ENCODE data around the gene ALDH1L1. TPM values are rescaled to one million over a fixed set of nuclear protein-coding genes. Genes with fewer than 3 reads are reported as not detected.

The ALDH1L1 gene
- total RNA-seq, 1 donor from 2014 or later: 36.1 TPM

DNA sequence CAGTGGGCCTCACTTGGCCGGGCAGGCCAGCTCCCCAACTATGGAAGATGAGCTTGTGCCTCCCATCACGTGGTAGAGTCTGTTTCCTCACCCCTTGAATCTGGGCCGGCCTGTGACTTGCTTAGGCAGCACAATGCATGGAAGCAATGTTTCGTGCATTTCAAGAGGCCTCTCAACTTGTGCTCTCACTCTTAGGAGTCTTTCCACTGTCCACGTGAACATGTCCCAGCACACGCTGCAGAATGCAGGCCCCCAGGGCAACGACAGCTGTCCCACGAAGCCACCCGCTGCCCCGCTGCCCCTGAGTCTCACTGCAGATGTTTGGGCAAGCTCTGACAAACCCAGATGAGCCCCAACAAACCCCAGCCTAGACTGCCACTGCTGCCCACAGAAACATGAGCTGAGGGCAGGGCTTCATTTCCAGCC, 69.2 kb downstream of the ALDH1L1 start:
- DNase-seq (ENCODE audit: low spot score in 2 of 2): peak in 1 of 2 donors; percentile 7
- Histone ChIP-seq H3K4me3 (no peak overlapping the region), H3K9me3 (no peaks in the 10 kb centered on the region), H3K36me3 (peaks cover 19 to 40% of the 10 kb centered on the region in 2 donors), H3K27ac (no peak overlapping the region), H3K27me3 (no peaks in the 10 kb centered on the region), H3K4me1 (no peaks in the 10 kb centered on the region)
- TF ChIP-seq, protein P1, sequence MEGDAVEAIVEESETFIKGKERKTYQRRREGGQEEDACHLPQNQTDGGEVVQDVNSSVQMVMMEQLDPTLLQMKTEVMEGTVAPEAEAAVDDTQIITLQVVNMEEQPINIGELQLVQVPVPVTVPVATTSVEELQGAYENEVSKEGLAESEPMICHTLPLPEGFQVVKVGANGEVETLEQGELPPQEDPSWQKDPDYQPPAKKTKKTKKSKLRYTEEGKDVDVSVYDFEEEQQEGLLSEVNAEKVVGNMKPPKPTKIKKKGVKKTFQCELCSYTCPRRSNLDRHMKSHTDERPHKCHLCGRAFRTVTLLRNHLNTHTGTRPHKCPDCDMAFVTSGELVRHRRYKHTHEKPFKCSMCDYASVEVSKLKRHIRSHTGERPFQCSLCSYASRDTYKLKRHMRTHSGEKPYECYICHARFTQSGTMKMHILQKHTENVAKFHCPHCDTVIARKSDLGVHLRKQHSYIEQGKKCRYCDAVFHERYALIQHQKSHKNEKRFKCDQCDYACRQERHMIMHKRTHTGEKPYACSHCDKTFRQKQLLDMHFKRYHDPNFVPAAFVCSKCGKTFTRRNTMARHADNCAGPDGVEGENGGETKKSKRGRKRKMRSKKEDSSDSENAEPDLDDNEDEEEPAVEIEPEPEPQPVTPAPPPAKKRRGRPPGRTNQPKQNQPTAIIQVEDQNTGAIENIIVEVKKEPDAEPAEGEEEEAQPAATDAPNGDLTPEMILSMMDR (IDR thresholded peaks at IDR 0.05): no peak
- intact Hi-C loops (cut with DNase I): no loop called here

- Histone ChIP-seq H3K36me3 (peaks cover 21 to 45% of the 10 kb centered on the region in 2 donors), H3K4me1 (no peaks in the 10 kb centered on the region), H3K9me3 (no peaks in the 10 kb centered on the region), H3K27ac (no peak overlapping the region), H3K27me3 (no peaks in the 10 kb centered on the region), H3K4me3 (no peak overlapping the region)
- TF ChIP-seq, protein P1 (IDR thresholded peaks at IDR 0.05): no peak
- intact Hi-C loops (cut with DNase I): no loop called here
- peak in 1 of 2 donors; percentile 52 for DNase-seq (ENCODE audit: low spot score in 2 of 2)
Measured at GRCh38 chr3:126110431-126111125, 69.8 kb downstream of the ALDH1L1 start.

DNA sequence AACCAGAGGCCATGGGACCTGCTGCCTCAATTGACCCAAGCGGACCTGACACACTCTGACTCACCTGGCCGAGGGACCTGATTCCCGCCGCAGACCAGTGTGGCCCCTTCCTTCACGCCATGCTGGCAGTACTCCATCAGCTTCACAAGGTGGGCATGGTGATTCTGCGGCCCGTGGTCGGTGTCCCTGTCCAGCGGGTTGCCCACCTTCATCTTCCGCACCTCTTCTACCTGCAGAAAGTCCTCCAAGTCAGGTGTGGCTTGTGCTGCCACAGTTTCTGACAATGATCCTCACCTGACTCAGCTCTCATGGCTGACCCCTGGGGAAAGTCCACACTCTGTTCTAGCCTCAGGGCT, 70.5 kb downstream of the ALDH1L1 start:
- peaks cover 19 to 44% of the 10 kb centered on the region in 2 donors for H3K36me3 ChIP-seq
- intact Hi-C loops (cut with DNase I): no loop called here
- TF ChIP-seq, protein P1 (IDR thresholded peaks at IDR 0.05): no peak
- peak in 1 of 2 donors; percentile 52 for DNase-seq (ENCODE audit: low spot score in 2 of 2)
- no peak overlapping the region for H3K27ac ChIP-seq
- no peaks in the 10 kb centered on the region for H3K9me3 ChIP-seq
- H3K27me3 ChIP-seq: no peaks in the 10 kb centered on the region
- H3K4me3 ChIP-seq: no peak overlapping the region
- no peaks in the 10 kb centered on the region for H3K4me1 ChIP-seq

DNA sequence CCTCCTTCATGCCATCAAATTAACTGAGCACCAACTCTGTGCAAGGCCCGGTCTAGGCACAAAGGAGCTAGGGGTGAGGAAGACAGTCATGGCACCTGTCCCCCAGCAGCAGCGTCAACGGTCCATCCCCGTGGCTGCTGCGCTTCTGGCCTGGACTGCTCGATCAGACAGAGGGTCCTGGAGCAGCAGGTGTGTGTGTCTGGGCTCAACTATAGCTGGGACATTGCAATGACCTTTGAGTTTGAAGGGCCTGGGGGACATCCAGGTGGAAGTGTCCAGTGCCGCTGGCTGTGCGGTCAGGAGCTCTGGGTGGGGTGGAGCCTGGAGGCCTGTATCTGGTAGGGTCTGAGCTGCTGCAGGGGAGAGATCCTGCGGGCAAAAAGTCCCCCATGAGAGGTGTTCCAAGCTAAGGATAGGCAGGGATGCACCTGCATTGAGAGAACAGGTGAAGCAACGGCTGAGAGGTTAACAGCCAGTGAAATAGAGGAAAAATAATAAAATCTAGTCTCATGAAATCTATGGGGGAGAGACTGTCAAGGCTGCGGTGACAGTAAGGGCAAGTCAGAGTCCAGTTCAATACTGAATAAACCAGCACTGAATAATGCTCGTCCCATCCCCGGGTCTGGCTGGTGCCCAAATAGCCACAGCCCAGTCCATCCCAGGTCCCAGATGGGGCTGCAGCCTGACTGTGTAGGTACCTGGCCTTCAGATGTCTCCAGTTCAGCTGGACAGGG, 71.1 kb downstream of the ALDH1L1 start:
- H3K36me3 ChIP-seq: peaks cover 18 to 44% of the 10 kb centered on the region in 2 donors
- intact Hi-C loops (cut with DNase I): no loop called here
- no peaks in the 10 kb centered on the region for H3K4me1 ChIP-seq
- H3K4me3 ChIP-seq: no peak overlapping the region
- DNase-seq (ENCODE audit: low spot score in 2 of 2): peak in 1 of 2 donors; percentile 48
- no peak overlapping the region for H3K27ac ChIP-seq
- no peaks in the 10 kb centered on the region for H3K9me3 ChIP-seq
- no peaks in the 10 kb centered on the region for H3K27me3 ChIP-seq
- TF ChIP-seq, protein P1 (IDR thresholded peaks at IDR 0.05): no peak

- Histone ChIP-seq H3K27ac (no peak overlapping the region), H3K4me3 (no peak overlapping the region), H3K4me1 (no peaks in the 10 kb centered on the region), H3K27me3 (no peaks in the 10 kb centered on the region), H3K9me3 (no peaks in the 10 kb centered on the region), H3K36me3 (peaks cover 18 to 46% of the 10 kb centered on the region in 2 donors)
- DNase-seq (ENCODE audit: low spot score in 2 of 2): no peak
- intact Hi-C loops (cut with DNase I): no loop called here
- TF ChIP-seq, protein P1 (IDR thresholded peaks at IDR 0.05): no peak
Measured at GRCh38 chr3:126108676-126109050, 71.7 kb downstream of the ALDH1L1 start.

Data from ascending aorta (tissue), 2 donors.